GM18868 (cell line): ENCODE results near the gene OSR1.
A peak's percentile ranks its signal among the peaks of the same experiment; 100 is the strongest.
"Not testable (repeated sequence)": the region's sequence is repeated elsewhere in the genome, so short reads cannot be mapped to it uniquely, and the experiment has no call there.

Experiments
- ATAC-seq: cut with Tn5 transposase; IDR thresholded peaks from one replicate; pipeline ENCODE4 v1.9.1; 2021; ENCODE audit warnings: mild to moderate bottlenecking, moderate library complexity; ENCODE audit not compliant: unreplicated experiment

OSR1 gene

DNA sequence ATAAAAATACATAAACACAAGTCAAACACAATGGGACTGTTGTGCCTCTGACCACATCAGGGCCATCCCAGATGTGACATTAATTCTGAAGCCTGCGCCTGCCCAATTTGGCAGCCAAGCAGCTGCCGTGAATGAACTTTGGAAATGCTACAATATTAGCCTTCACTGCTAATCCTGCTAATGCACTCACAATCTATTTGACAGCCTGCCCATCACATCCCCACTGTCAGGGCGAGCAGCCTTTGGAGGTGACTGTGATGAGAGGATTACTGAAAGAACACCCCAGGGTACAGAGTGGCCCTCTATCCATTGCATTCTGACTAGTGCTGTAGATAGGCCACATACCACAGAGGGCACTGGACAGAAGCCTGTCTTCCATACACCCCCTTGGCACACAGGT, 21.6 kb downstream of the OSR1 start:
- no peak for ATAC-seq

DNA sequence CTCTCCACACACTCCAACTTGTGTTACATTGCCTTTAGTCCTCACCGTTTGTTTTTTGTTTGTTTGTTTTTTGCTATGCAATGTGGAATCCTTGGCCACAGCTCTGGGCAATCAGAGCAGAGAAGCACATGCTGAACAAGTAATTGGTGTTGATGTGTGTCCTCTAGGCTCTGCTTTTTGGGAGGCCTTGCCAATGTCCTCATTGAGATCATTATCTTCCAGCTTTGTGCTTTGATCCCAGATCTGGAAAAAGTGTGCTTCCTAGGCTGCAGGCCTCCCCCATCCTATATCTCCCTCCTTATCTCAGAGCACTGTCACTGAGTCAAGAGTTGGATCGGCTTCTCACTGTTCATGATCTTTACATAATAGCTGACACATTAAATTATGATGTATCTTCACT, 25.9 kb downstream of the OSR1 start:
- ATAC-seq = no peak

DNA sequence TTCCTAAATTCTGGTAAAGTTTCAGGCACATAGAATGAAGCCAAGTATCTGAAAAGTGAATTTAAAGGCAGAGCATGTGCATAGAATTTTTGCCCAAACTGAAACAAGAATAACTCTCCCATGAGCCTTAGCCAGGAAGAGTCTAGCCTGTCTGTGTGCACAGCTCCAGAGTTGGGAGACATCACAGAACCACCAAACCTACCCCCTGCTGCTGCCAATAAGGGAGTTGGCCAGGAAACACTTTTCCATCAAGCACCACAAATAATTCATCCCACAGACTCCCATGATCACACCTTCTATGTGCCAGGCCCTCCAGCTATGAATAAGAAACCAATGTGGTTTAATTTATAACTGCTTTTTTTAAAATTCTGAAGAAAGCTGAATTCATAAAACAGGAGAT, 27.0 kb downstream of the OSR1 start:
- no peak for ATAC-seq

DNA sequence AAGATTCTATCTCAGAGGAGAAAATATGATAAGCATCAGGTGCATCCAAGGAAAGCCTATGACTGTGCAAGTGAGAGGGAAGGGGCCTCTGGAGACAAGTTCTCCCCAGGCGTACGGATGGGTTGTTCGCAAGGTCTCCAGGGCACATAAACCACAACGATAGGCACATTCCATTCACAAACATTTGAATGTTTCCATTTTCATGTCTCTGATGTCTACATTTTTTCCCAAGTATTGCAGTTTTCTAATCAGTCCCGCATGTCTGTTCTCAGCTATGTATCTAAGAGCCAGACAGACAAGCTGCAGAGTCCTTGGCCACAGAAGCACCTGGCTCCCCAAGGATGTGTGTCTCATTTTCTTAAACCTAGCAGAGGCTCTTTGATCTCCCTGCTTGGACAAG, 28.0 kb downstream of the OSR1 start:
- no peak for ATAC-seq

DNA sequence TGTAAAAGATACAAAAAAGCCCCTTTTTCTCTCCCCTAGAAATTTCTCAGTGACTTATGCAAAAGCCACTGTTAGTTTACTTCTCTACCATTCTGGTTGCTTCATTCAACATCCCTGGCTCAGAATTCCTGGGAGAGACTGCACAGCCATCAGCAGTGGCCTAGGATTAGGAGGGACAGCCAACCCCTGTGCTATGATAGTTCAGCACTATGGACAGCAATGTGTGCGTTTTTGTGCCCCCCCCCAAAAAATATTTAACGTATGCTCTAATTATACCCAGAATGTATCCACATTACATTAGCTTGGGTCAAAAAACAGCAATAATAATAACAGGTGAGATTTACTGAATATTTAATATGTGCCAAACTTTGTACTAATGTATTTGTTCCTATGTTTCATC, 29.0 kb downstream of the OSR1 start:
- ATAC-seq = no peak

DNA sequence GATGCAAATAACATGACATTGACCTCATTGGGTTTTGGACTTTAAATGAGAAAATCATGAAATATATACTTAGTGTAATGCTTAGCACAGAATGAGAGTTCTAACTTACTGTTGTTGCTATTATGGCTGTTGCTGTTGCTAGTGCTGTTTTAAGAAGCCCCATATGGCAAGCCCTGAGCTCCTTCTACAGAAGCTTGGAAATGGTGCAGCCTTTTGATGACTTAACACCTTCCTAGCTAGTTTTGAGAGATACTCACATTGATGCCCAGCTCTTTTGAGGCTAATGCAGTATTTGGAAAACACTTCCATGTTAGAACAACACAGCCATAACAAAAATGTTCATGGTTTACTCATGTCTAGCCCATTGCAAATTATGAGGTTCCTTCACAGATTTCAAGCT, 30.9 kb downstream of the OSR1 start:
- ATAC-seq = no peak

DNA sequence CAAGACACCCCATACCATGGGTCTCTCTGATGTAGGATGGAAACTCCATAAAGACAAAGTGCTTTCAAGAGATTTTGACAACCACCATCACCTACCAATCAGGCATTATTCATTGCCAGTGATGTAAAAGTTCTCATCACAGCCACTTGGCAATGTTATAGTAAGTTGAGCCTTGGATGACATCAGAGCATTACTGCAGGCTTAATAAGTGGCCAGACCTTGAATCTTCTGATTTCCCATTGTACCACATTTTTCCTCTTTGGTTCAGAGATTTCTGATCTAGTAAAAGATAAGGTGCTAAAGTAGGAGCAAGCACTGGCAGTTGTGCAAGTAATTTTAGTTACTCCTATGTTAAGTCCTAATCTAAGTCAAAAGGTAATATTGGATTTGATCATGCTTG, 36.5 kb downstream of the OSR1 start:
- no peak for ATAC-seq

DNA sequence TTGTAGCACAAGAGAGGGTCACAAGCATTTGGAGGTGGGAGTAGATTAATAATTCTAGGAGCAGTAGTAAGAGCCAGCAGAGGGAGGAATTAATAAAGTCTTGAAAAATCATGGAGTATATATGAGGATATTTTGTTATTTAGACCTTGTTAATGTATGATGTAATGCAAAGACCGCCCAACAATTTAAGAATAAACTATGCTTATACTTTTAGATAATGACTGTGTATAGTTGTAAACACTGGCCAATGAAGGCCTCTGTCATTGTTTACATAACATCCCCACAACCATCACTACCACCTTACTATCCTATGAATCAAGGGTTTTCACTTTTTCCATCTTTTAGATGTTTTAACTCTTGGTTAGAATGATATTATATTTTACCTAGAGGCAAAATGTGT, 37.6 kb downstream of the OSR1 start:
- ATAC-seq = no peak

DNA sequence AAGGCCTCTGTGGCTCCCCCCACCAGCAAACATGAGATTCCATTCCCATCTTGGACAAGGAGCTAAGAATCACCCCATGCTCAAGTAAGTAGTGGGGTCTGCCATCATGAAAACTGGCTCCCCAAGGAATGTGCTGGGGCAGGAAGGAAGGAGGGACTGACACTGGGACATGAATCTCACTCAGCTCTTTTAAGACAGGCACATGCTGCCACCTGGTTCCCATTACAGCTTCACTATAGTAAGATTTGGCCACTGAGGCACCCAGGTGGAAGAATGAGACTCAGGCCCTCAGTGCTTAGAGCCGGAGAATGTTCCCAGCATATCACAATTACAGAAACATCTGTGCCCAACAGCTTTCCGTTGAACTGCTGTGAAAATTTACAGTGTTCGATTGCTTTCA, 38.7 kb downstream of the OSR1 start:
- ATAC-seq = no peak

DNA sequence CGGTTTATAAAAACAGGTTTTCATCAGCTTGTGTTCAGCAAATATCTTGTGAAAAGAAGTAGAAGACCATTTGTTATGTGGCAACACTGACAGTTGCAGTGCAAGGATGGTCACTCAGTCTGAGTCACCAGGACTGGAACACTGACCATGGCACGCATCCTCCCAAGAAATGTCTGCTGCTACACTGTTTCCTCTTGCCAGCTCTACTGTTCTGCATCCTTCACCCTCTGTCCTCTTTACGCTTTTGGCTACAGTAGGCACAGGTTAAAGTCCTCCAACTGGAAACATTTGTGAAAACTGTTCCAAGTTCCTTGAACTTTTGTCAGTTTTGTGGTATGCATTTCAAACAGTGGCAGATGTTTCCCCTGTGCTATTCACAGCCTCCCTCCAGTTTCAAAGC, 39.4 kb downstream of the OSR1 start:
- no peak for ATAC-seq

DNA sequence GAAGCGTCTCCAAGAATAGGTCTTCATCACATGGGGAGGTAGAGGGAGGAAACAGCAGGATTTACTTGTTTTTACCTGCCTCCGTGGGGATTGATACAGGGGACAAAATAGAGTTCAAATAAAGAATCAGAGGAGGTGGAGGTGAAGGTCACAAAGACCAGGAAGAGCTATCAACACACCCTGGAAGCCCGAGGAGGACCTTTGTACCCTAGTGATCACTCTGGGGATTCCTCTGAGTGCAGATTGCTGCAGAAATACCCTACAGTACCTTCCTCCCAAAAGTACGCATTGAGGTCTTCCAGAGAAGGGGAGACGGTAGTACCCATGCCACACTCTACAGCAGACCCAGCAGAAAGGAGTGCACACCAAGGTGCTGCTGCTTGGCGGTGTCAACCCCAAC, 44.9 kb downstream of the OSR1 start:
- ATAC-seq = no peak

DNA sequence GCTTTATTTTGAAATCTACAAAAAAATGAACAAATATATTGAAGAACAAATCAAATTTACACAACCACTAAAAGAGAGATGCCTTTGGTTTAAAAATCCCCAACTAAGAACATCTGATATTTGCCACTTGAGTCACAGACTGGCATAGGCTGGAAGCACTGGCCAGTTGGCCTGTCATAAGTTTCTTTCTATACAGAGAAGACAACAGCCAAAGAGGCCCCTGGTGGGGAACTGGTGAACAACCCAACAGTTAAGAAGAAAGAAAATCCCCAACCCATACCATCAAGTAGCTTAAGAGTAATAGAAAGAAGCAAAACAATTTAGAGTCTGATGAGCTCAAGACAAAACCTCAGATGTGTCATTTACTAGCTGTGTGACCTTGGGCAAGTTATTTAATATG, 45.5 kb downstream of the OSR1 start:
- ATAC-seq = peak; percentile 97

DNA sequence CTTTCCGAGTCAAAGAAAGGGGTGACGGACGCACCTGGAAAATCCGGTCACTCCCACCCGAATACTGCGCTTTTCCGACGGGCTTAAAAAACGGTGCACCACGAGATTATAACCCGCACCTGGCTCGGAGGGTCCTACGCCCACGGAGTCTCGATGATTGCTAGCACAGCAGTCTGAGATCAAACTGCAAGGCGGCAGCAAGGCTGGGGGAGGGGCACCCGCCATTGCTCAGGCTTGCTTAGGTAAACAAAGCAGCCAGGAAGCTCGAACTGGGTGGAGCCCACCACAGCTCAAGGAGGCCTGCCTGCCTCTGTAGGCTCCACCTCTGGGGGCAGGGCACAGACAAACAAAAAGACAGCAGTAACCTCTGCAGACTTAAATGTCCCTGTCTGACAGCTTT, 52.4 kb downstream of the OSR1 start:
- ATAC-seq = not testable (repeated sequence)

DNA sequence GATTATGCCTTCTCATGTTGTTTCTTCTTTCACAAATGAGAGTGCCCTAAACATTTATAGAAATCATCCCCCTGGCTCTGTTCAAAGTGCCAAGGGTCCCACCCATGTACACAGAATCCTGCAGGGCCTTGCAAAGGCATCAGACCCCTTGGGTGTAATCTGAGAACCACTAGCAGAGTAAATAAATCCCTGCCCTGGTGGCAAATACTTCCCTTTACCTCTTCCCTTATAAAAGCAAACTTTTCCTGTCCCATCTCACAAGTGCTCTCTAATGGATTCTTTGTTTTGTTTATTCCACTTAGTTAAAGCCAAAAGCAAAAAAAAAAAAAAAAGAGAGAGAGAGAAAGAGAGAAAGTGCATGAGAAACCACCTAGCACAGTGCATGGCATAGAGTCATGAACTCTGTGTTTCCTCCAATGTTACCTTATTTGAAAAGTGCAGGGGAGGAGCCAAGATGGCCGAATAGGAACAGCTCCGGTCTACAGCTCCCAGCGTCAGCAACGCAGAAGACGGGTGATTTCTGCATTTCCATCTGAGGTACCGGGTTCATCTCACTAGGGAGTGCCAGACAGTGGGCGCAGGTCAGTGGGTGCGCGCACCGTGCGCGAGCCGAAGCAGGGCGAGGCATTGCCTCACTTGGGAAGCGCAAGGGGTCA, 52.9 kb downstream of the OSR1 start:
- not testable (repeated sequence) for ATAC-seq

DNA sequence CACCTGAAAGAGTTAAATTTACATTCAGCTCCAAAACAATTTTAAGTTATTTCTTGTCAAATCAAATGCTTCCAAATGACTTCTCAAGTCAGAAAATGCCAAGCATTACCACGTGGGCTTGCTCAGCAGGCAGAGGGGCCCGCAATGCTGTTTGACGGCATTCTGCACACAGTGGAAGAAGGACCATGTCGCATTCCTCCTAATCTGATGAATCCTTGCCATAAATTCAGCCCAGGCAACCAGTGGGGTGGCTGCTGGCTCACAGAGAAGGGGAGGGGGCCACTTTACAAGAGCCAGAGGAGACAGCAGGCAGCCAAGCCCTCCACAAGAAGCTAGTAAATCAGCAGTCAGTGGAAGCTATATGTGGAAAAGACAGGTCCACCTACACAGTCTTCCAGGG, 56.7 kb downstream of the OSR1 start:
- ATAC-seq = no peak
